Endometrial microvascular endothelial cells (primary cell): Measurements from ENCODE around the gene TLR5. TPM values are rescaled to one million over a fixed set of nuclear protein-coding genes. Genes with fewer than 3 reads are reported as not detected.
"Not testable (repeated sequence)": the region's sequence is repeated elsewhere in the genome, so short reads cannot be mapped to it uniquely, and the experiment has no call there.

Source experiments
- in situ Hi-C: cut with HindIII; loops from 2 replicates; pipeline ENCODE4 v1.10.0; 2017; ENCODE audit warnings: low sequenced_read_pairs, low pct_unique_long_range_greater_than_20kb; ENCODE audit errors: inconsistent ontology term
- total RNA-seq: library from RNA; depleted of rRNA; stranded (reverse); fragments of >200 nt; gene quantifications from one replicate; pipeline ENCODE4 v1.2.3, GENCODE V29; 2015; ENCODE audit errors: inconsistent ontology term

The TLR5 gene, protein sequence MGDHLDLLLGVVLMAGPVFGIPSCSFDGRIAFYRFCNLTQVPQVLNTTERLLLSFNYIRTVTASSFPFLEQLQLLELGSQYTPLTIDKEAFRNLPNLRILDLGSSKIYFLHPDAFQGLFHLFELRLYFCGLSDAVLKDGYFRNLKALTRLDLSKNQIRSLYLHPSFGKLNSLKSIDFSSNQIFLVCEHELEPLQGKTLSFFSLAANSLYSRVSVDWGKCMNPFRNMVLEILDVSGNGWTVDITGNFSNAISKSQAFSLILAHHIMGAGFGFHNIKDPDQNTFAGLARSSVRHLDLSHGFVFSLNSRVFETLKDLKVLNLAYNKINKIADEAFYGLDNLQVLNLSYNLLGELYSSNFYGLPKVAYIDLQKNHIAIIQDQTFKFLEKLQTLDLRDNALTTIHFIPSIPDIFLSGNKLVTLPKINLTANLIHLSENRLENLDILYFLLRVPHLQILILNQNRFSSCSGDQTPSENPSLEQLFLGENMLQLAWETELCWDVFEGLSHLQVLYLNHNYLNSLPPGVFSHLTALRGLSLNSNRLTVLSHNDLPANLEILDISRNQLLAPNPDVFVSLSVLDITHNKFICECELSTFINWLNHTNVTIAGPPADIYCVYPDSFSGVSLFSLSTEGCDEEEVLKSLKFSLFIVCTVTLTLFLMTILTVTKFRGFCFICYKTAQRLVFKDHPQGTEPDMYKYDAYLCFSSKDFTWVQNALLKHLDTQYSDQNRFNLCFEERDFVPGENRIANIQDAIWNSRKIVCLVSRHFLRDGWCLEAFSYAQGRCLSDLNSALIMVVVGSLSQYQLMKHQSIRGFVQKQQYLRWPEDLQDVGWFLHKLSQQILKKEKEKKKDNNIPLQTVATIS
- not detected for total RNA-seq

- in situ Hi-C loops, result no loop called here
These were observed at the start of gene TLR5 for GRCh38 chr1:223142795-223143536. TSS of gene TLR5 (minus strand) at chr1:223143248. CDS start at chr1:223113031, 30,217 bp downstream.

- in situ Hi-C loops, result no loop called here
These were observed 47.1 kb upstream of the TLR5 start for GRCh38 chr1:223189903-223190724.

- in situ Hi-C loops, result no loop called here
These were observed 46.5 kb upstream of the TLR5 start for GRCh38 chr1:223189525-223189902.

DNA sequence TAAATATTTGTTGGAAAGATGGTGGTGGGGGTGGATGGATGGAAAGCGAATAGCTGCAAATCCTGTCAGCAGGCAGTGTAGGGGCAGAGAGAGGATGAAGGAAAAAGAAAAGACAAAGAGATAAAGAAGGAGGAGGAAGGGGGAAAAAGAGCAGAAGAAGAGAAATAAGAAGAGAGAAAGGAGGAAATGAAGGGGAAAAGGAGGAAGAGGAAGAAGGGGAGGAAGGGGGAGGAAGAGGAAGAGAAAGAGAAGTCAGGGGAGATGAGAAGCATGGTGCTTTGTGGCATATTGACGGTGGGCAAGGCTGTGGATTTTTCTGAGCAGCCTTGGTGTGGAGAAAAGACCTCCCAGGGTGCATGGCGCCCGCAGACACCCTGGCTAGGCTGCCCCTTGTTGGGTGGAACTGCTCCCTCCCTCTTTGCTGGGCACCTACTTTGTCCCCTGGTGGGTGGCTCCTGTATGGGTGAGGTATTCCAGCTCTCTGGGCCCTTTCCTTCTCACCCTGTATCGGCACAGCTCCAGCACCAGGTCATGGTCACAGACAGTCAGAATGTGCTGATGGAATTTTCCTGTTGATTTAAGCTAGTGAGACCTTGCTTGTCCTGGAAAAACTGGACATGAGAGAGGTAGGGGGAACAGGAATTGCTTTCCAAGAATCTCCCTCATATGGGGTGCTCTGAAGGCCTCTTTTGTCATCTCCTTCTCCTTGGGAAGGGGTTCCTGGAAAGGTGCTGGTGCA lies 45.7 kb upstream of the TLR5 start:
- in situ Hi-C loops, result no loop called here

GRCh38 chr1:223186800-223187199 lies 43.8 kb upstream of the TLR5 start:
- in situ Hi-C loops, result no loop called here

- in situ Hi-C loops, result no loop called here
These were observed 40.3 kb upstream of the TLR5 start for GRCh38 chr1:223183268-223183862.

- in situ Hi-C loops, result no loop called here
These were observed 37.8 kb upstream of the TLR5 start for GRCh38 chr1:223180731-223181321.

- in situ Hi-C loops, result no loop called here
These were observed 36.7 kb upstream of the TLR5 start for GRCh38 chr1:223179786-223180185.

GRCh38 chr1:223179280-223179679 lies 36.2 kb upstream of the TLR5 start:
- in situ Hi-C loops, result no loop called here

- in situ Hi-C loops, result no loop called here
These were observed 34.6 kb upstream of the TLR5 start for GRCh38 chr1:223177681-223178080.

DNA sequence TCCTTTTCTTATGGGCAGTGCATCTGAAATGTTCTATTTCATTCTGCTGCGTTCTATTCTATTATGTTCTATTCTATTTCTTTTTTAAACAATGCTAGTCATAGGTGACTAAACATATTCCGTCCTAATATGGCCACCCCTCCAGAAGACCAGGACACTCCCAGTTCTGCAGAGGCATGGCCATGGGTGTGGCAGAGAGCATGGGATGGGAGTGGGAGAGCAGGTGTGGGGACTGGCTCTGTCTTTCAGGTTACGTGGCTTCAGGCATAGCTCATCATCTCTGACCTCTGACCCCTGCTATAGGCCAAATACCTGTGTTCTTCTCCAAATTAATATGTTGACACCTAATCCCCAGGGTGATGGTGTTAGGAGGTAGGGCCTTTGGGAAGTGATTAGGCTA lies 33.4 kb upstream of the TLR5 start:
- in situ Hi-C loops, result no loop called here

- in situ Hi-C loops, result no loop called here
These were observed 32.6 kb upstream of the TLR5 start for GRCh38 chr1:223175633-223176032.

DNA sequence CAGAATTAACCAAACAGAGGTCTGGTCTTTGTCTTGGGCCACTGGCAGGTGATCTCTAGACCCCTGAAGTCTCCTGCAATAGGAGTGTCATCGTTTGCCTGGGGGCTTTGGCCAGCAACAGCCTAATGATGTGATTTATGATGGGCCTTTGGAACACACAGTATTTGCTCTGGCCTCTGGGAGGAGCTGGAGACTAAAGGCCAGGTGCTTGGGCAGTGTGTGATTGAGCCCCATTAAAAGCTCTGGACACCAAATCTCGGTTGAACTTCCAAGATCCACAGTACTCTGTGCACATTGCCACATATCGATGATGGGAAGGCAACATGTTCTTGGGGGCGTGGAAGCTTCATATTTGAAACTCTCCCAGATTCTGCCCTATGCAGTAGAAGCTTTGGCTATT lies 32.0 kb upstream of the TLR5 start:
- in situ Hi-C loops, result no loop called here

- in situ Hi-C loops, result not testable (repeated sequence)
These were observed 26.4 kb upstream of the TLR5 start for GRCh38 chr1:223169458-223169857.

DNA sequence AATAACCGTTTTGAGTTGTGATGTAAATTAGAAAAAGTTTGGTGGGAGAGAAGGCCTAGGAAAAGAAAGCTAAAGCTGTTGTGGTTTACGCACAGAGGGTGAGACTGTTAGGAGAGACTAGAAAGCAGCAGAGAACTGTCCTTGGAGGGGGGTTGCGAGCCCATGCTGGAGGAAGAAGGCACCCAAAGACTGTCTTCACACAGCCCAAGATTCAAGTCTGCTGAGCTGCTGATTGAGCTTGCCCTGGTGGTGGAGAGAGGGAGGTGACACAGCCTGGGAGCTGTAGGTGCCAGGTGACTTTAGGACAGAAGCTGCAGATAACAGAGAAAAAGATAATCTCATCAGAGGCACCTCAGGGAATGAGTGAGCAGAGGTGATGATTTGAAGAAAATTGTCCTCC lies 18.3 kb upstream of the TLR5 start:
- in situ Hi-C loops, result no loop called here

- in situ Hi-C loops, result no loop called here
These were observed 13.3 kb upstream of the TLR5 start for GRCh38 chr1:223156343-223156742.

GRCh38 chr1:223155153-223155552 lies 12.1 kb upstream of the TLR5 start:
- in situ Hi-C loops, result no loop called here
